Cardiac septum (tissue), 1 donor: ENCODE results near the gene GLS2. TPM values are rescaled to one million over a fixed set of nuclear protein-coding genes. Genes with fewer than 3 reads are reported as not detected.
"Not testable (repeated sequence)": the region's sequence is repeated elsewhere in the genome, so short reads cannot be mapped to it uniquely, and the experiment has no call there.

ENCODE experiments used
- DNase-seq: peaks from one replicate; pipeline ENCODE4 v3.0.0-alpha.2; 2020; ENCODE audit warnings: low spot score
- intact Hi-C: fragments of 100-400 bp; cut with DNase I; formaldehyde crosslinking; loops from one replicate; pipeline ENCODE4 v1.14.0; 2022
- total RNA-seq: library from RNA; stranded (reverse); fragmentation: NEBNext Ultra II Directional; extraction: Animal tissue kit (Norgen Biotek cat#: 25700); gene quantifications from one replicate; pipeline ENCODE4 v1.2.1, GENCODE V29; 2021
- donor health status: DM: no; HTN: no; CAD: no.

Gene GLS2
- total RNA-seq, 1 donor from 2014 or later: 0.38 TPM

- intact Hi-C loops, DNase-seq: not testable (repeated sequence)
Measured at GRCh38 chr12:56494481-56494880, 6.5 kb upstream of the GLS2 start.

GRCh38 chr12:56494106-56494415, 6.1 kb upstream of the GLS2 start:
- intact Hi-C loops, DNase-seq: not testable (repeated sequence)

- intact Hi-C loops: not testable (repeated sequence)
Measured at GRCh38 chr12:56493409-56494105, 5.6 kb upstream of the GLS2 start.

GRCh38 chr12:56490360-56490759, 2.4 kb upstream of the GLS2 start:
- intact Hi-C loops: no loop called here
- DNase-seq: no peak

More at GRCh38 chr12:56493409-56494105, 5.6 kb upstream of the GLS2 start:
- DNase-seq: not testable (repeated sequence)

- intact Hi-C loops: no loop called here
- no peak for DNase-seq
Measured at GRCh38 chr12:56487448-56488040, 417 bp downstream of the GLS2 start.

- intact Hi-C loops: no loop called here
- no peak for DNase-seq
Measured at GRCh38 chr12:56486694-56487093, 1.3 kb downstream of the GLS2 start.

GRCh38 chr12:56484566-56484965, 3.4 kb downstream of the GLS2 start:
- no peak for DNase-seq
- intact Hi-C loops: no loop called here

GRCh38 chr12:56479625-56480024, 8.3 kb downstream of the GLS2 start:
- no peak for DNase-seq

GRCh38 chr12:56477521-56478225, 10.3 kb downstream of the GLS2 start:
- intact Hi-C loops: no loop called here
- no peak for DNase-seq

More at GRCh38 chr12:56479625-56480024, 8.3 kb downstream of the GLS2 start:
- intact Hi-C loops: no loop called here

GRCh38 chr12:56476972-56477432, 11.0 kb downstream of the GLS2 start:
- intact Hi-C loops: no loop called here
- DNase-seq: no peak

GRCh38 chr12:56476143-56476542, 11.8 kb downstream of the GLS2 start:
- intact Hi-C loops: no loop called here
- DNase-seq: no peak

- DNase-seq: no peak
- intact Hi-C loops: no loop called here
Measured at GRCh38 chr12:56474389-56474788, 13.6 kb downstream of the GLS2 start.

- intact Hi-C loops: loop anchor here (5.0 to 10.0 kb wide), 4 partner anchors 107 to 344 kb away; partner anchors contain the start of genes APOF, CNPY2, ESYT1 and STAT2
- no peak for DNase-seq
Measured at GRCh38 chr12:56469007-56469930, 18.7 kb downstream of the GLS2 start.

- peak; percentile 97 for DNase-seq
- intact Hi-C loops: loop anchor here (5.0 to 10.0 kb wide), 4 partner anchors 106 to 344 kb away; partner anchors contain the start of genes APOF, CNPY2, ESYT1 and STAT2
Measured at GRCh38 chr12:56468216-56469006, 19.6 kb downstream of the GLS2 start, which contains the start of gene SPRYD4. TSS of gene SPRYD4 (plus strand) at chr12:56468578. CDS start at chr12:56468592, 14 bp downstream.

GRCh38 chr12:56462565-56462964, 25.4 kb downstream of the GLS2 start:
- intact Hi-C loops: loop anchor here (10.0 kb wide), 1 partner anchor 338 kb away; the partner anchor contains the start of gene ESYT1
- DNase-seq: no peak

- intact Hi-C loops: loop anchor here (10.0 kb wide), 1 partner anchor 337 kb away; the partner anchor contains the start of gene ESYT1
- no peak for DNase-seq
Measured at GRCh38 chr12:56461235-56462159, 26.5 kb downstream of the GLS2 start.

- intact Hi-C loops: no loop called here
- no peak for DNase-seq
Measured at GRCh38 chr12:56457817-56458216, 30.1 kb downstream of the GLS2 start.
